ENCODE measurements around the gene WIPF2.
"Not testable (repeated sequence)": the region's sequence is repeated elsewhere in the genome, so short reads cannot be mapped to it uniquely, and the experiment has no call there.

The WIPF2 gene

DNA sequence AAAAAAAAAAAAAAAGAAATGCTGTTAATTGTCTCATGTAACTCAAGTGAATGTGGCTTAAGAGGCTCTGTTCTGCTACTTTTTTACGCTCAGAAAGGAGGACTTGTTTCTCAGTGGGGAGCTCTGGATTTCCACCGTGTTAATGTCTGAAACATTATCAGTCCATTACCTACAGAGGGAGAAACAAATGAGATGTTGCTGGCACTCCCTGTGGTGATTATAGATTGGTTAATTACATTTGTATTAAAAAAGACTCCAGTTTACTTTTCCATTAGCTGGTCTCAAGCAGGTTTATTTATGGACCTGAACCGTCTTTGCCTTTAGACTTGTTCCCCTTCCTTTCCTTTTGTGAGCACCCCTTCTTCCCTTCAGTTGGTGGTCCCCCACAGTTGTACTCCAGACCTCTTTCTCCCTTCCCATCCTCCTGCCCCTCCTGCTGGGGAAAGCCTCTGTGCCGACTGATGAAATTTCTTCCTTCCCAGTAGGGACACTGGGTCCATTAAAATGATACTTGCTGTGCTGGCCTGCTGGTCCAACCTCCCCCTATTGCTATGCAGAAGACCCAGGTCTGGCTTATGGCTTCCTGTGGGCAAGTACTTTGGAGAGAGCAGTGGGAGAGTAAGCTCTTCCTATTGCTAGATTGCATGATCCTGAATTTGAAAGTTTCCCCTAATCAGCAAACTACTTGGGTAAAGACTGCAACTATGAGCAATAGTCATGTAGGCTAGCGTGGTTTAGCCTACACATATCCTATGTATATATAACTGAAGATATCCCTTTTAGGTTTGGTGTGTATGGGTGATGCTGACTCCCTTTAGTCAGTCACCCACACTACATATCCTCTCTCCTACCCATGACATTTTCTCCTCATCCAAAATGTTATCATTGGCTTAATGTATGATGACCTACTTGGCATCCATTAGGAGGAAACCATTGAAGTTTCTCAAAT lies 76.7 kb downstream of the WIPF2 start:
- DNase-seq (ENCODE audit: low read depth in 1 of 2, low spot score in 1 of 2) = no peak

DNA sequence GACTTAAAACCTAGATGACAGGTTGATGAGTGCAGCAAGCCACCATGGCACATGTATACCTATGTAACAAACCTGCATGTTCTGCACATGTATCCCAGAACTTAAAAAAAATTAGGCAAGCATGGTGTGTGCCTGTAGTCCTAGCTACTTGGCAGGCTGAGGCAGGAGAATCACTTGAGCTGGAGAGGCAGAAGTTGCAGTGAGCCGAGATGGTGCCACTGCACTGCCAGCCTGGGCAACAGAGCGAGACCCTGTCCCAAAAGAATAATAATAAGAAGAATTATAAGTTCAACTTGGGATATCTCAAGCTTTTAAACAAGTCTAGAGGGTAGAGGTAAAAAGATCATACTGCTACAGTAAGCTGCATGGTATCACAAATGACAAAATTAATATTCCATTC lies 78.4 kb downstream of the WIPF2 start:
- no peak for DNase-seq (ENCODE audit: low read depth in 1 of 2, low spot score in 1 of 2)

DNA sequence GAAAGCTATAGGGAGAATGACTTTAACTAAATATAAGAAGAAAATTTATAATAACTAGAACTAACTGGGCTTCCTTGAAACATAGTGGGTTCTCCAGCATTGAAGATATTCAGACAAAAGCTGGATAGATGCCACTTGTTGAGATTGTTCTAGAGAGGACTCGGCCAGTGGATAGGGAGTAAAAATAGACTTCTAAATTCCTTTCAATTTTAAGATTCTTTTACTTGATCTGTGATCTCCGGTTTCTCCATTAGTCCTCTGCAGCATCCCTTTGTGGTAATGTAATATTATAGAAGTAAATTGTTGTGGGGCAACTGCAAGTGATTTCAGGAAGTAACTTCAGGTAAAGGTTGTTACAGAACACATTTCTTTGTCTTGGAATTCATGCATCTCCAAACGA lies 79.6 kb downstream of the WIPF2 start:
- DNase-seq (ENCODE audit: low read depth in 1 of 2, low spot score in 1 of 2) = no peak

DNA sequence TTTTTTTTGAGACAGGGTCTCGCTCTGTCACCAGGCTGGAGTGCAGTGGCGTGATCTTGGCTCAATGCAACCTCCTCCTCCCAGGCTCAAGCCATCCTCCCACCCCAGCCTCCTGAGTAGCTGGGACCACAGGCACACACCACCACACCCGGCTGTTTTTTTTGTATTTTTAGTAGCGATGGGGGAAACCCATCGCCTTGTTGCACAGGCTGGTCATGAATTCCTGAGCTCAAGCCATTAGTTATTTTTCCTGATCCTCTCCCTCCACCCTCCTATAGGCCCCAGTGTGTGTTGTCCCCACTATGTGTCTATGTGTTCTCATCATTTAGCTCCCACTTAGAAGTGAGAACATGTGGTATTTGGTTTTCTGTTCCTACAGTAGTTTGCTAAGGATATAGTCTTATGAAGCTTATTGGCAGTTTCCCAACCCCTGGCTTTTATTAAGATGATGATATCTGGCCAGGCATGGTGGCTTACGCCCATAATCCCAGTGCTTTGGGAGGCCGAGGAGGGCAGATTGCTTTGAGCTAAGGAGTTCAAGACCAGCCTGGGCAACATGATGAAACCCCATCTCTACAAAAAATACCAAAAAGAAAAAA lies 80.2 kb downstream of the WIPF2 start:
- not testable (repeated sequence) for DNase-seq (ENCODE audit: low read depth in 1 of 2, low spot score in 1 of 2)

DNA sequence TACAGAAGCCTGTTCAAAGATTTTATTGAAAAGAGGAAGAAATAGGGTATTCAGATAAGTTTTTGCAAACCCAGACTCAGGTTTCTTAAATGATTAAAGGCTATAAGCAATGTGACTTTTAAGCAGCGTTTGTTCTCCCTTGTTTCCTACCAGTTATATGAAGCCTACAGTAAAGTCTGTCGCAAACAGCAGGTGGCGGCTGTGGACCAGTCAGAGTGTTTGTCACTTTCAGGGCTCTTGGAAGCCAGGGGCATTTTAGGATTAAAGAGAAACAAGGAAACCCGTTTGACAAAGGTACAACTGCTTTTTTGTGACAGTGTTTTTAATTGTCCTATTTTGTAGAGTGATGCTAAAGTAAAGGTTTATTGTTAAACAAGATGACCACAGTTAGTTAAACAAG lies 82.2 kb downstream of the WIPF2 start:
- no peak for DNase-seq (ENCODE audit: low read depth in 1 of 2, low spot score in 1 of 2)

DNA sequence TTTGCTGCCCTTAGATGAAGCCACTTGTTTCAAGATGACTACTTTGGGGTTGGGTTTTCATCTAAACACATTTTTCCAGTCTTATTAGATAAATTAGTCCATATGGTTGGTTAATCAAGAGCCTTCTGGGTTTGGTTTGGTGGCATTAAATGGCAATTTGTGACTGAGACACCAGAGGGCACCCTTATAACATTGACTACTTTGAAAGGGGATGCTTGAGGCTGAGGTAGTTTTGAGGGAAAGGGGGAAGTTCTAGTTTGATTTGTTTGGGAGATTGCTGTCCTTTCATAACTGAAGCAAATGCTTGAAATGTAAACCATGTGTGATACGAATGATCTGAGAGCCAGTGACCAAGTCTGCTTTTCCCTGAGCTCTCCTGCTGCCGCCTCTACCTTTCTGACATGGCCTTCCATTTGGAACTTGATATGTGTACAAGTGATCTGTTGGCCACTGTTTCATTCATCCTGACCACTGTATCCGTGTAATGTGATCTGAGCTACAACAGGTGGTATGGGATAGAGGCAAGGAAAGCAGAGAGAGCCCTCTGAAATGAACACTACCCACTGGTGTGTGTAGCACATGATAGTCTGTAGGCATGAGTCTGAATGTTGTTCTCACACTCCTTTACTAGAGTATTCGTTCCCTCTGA lies 84.0 kb downstream of the WIPF2 start:
- no peak for DNase-seq (ENCODE audit: low read depth in 1 of 2, low spot score in 1 of 2)

DNA sequence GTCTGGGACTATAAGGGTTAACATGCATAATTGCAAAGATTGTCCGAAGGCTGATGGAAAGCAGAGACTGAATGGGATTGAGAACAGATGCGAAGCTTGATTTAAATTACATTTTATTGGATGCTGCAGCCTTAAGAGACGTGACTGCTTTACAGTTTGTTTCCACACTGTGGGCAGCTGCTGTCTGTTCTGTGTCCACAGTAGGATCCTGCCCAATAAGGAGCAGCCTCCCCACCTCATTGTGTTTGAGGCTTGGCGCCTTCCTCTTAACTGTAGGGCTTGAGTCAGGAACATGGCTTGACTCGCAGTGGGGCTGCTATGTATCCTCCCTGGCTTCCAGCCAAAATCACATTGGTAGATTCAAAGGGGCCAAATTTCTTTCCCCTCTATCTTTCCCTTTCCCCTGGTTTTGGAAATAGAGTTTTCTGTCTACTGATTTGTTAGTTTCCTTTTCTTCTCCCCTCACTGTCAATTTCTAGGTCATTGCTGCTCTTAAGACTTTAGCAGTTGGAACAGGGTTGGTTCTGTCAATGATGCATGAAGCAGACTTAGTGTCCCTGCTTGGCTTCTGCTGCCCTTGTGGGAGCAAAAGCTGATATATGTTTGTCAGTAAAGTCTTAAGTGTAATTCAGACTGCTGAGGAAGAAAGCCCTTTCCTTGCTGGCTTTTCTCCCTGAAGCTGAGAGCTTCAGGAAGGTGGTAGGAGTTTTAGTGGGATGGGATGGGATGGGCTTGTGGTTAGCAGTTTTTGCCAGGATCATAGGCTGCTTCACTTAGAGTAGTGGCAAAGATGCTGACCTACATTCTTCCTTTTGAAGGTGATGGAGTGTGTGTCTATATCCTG lies 84.8 kb downstream of the WIPF2 start:
- no peak for DNase-seq (ENCODE audit: low read depth in 1 of 2, low spot score in 1 of 2)

DNA sequence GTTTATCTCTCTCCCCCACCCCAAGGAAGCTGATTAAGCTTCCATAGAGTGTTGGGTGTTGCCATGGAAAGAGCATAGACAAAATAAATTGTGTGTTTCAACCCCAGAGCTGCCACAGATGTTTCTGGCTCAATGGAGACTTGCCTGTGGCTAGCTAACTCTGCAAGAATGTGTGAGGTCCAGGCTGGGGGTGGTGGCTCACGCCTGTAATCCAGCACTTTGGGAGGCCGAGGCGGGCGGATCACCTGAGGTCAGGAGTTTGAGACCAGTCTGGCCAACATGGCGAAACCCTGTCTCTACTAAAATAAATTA lies 85.4 kb downstream of the WIPF2 start:
- not testable (repeated sequence) for DNase-seq (ENCODE audit: low read depth in 1 of 2, low spot score in 1 of 2)

DNA sequence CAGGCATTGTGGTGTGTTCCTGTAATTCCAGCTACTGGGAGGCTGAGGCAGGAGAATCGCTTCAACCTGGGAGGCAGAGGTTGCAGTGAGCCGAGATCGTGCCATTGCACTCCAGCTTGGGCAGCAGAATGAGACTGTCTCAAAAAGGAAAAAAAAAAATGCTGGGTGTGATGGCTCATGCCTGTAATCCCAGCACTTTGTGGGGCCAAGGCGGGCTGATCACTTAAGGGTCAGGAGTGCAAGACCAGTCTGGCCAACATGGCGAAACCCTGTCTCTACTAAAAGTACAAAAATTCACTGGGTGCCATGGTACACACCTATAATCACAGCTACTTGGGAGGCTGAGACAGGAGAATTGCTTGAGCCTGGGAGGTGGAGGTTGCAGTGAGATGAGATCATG lies 85.8 kb downstream of the WIPF2 start:
- not testable (repeated sequence) for DNase-seq (ENCODE audit: low read depth in 1 of 2, low spot score in 1 of 2)

DNA sequence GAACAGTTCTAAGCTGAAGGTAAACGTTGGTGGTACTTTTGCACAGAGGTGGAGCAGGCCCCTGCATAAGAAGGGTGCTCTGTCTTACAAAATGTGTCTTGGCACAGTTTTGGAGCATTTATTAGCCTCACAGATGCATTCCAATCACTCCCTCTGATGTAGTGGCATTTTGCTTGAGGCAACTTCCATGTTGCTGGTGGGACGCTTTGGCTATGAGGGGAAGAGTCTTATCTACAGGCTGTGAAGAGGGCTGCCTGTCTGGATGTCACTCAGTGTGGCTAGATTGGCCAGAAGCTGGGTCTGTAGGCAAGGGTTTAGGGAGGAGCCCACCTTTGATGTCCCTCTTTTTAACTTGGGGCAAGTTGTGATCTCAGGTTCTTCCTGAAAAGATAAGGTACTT lies 87.3 kb downstream of the WIPF2 start:
- DNase-seq (ENCODE audit: low read depth in 1 of 2, low spot score in 1 of 2) = no peak

DNA sequence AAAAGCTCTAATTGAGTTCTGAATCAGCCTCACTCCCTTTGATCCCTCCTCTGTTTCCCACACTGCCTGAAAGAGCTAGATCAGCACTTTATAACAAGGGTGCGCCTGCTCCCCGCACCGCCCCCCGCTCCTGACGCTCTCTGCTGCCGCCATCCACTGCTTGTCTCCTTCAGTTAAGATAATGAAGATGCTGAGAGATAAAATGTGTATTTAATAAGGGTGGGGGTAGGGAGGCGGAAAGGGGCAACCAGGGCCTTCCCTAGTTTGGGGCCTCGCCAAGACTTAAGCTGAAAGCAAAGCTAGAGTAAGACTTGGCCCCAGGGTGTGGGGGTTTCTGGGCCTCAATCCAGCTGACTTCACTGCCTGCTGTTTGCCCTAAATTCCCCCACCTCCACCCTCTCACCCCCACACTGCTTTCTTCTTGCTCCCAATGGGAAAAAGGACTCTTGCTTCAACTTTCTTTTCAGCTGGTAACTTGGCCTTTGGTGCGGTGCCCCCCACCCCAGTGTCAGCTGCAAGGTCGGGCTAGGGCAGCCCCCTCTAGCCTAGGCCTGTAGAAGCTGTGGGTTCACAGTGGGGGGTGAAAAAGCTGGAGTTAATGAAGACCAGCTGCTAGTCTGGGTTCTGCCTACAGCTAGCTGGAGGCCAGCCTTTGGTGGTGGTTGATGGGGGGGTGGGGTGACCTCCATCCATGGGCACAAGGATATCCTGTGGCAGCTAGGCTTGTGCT lies 88.1 kb downstream of the WIPF2 start:
- no peak for DNase-seq (ENCODE audit: low read depth in 1 of 2, low spot score in 1 of 2)

DNA sequence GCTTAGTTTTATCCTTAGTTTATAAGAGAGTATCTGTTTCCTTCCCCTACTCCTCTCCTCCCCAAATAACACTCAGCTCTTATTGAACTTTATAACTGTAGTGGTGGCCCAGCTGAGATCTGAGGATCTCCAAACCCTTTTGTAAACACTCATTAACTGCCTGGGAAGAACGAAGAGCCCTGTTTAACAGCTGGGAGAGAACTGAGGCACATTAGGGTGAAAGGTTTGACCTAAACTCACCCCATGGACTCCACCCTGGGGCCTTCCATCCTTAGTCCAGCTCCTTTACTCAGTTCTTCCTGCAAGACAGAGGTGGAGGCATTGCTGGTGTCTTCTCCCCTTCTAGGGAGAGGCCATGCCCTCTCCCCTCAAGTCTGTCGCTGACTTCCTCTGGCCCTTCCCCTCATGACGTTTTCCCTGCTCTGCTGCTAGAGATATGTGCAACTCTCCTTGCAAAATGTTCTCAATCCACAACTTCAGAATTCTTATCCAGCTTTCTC lies 88.7 kb downstream of the WIPF2 start:
- DNase-seq (ENCODE audit: low read depth in 1 of 2, low spot score in 1 of 2) = no peak

DNA sequence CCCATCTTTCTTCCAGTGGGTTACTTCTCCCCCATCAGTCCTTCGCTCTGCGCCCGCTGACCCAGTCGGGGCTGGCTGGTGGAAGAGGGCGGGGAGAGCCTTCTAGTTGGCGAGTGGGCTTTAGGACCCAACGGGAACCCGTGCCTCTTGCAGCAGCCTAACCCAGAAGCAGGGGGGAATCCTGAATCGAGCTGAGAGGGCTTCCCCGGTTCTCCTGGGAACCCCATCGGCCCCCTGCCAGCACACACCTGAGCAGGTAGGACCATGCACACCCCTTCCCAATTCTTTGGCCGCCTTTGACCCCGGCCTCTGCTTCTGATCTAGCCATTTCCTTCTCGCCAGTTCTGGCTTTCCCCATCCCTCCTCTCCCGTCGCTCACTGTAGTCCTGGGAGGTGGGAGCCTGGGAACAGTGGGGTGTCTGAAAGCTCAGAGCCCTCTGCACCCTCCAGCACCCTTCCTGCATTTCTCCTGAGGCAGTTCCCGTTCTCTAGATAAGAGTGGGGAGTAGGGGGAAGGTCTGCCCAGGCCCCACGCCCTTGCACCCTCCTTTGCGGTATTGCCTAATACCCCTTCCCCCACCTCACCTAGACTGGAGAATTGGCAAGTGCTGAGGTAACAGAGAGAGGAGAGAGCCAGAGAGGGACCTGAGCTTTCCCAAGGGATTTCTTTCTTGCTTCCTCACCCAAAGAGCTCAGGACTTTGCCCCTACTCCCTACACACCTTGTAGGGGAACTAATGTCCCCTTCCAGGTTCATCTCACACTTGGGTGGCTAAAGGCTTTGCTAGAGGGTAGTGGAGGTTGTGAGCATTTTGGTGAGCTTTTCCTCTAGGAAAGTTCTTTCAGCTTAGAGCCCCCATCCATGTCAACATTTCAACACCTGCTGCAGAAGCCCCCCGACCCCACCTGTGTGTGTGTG lies 90.2 kb downstream of the WIPF2 start, which contains the start of gene RARA:
TSS of gene RARA (plus strand) at position 150 of the 918 bp plus-strand sequence. CDS start 22,039 bp downstream, outside the sequence.
- no peak for DNase-seq (ENCODE audit: low read depth in 1 of 2, low spot score in 1 of 2)

DNA sequence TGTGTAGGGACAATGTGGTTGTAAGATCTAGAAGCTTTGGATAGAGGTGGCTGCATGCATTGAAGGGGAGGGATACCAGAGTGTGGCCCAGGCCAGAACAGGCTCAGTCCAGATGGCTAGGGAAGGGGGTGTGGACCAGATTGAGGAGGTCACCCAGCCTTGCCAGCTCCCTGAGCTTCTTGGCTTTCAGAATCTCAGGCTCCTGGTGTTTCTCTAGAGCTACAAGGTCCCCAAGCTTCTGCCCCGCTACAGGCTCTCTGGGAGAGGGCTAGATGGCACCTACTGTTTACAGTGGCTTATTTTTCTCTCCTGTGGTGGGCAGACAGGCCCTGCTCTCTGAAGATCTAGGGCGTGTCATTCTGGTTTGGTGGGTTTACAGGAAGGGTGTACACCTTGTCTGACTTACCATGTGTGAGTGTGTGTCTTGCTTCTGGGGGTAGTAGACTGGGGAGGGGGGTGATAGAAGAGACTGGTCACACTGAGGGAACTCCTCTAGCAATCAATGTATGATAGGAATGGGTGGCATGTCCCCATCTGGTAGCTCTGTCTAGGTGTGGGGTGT lies 90.9 kb downstream of the WIPF2 start:
- DNase-seq (ENCODE audit: low read depth in 1 of 2, low spot score in 1 of 2) = no peak

DNA sequence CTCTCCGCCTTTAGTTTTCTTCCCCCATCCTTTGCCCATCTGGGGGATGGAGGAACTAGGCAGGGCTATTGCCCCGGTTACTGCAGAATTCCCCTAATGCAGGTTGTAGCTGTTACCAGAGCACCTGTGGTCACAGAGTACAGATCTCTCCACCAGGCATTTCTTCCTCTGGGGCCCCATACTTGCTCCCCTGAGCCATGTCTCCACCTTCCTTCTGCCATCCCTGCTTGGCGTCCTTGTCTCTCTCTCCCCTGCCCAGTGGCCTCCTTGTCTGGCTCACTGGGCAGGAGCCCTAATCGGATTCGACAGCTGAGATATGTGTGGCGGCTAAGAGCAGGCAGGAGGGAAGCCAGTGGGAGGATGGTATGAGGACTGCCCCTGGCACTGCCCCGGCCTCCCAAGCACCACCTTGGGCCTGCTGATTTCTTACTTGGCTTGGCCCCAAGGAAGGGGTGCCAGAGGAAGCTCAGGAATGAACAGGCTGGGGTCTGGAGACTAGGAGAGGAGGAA lies 91.8 kb downstream of the WIPF2 start:
- DNase-seq (ENCODE audit: low read depth in 1 of 2, low spot score in 1 of 2) = no peak

DNA sequence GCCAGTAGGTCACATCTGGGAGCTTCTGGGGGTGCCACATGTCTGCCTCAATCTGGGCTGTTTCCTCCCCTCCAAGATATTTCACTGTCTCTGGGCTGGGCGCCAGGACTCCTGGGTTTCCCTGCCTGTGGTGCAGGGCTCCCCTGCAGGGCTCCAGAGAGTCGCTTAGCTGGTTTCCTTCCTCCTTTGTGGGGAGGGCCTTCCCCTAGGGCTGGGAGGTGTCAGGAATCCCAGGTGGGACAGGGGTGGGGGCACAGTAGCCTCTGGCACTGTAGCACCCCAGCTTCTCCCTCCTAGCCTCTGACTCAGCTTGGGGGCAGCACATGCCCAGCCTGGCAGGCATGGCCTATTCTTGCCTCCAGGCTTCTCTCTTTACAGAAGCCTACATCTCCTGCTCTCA lies 92.5 kb downstream of the WIPF2 start:
- DNase-seq (ENCODE audit: low read depth in 1 of 2, low spot score in 1 of 2) = no peak

DNA sequence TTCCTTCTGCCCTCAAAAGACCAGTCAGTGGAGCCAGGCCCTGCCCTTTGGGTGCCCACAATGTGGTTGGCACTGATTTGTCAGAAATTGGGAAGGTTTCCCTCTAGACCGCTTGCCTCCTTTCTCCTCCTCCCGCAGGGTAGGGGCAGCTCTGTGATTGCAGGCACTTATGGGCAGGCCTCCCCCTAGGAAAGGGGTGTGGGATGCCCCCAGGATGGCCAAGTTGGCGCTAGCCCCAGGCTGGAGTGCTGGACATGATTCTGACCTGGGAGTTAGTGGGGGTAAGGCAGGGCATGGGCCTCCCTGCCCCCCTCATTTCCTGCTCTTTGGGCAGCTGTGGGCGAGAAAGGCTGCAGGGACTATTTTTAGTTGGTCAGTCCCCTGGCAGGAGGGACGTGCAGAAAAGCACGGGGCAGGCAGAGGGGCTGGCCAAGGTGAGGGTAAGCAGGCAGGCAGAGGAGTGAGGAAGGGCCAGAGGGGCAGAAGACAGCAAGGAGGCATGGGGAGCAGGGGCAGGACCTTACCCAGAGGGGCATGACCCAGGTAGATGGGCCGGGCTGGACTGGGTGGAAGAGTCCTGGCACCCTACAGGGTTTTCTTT lies 93.1 kb downstream of the WIPF2 start:
- no peak for DNase-seq (ENCODE audit: low read depth in 1 of 2, low spot score in 1 of 2)

DNA sequence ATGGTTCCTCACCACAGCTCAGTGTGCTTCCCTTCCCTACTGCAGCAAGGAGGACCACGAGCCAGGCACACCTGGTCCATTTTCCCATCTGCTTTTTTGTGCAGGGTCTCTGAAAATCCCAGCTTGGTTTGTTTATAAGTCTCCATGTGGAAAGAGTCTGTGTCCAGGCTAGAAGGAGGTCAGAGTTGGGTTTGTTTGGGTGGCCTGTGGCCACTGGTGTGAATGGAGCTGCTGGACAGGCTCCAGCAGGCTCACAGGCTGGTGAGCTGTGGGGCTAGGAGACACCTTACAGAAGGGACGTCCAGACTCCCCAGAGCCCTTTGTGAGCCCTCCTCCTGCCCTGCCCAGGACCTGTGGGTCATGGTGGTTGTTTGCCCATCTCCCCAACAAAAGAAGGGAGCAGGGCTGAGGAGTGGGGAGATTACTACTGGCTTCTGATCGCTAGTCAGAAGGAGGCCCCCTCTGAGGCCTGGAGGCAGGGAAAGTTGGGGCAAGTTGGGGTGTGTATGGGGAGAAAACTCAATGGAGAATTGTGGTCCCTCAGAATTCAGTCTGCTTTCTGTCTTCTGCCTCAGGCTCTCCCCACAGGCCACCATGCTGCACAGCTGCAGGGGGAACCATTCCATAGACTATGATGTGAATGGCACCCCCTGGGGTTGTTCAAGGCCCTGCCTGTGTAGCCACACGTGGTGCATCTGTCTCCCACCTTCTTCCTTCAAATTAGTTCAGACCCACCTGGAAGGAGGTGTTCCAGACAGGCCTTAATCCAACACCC lies 94.0 kb downstream of the WIPF2 start:
- no peak for DNase-seq (ENCODE audit: low read depth in 1 of 2, low spot score in 1 of 2)

Measured in activated CD4-positive, alpha-beta T cell treated with anti-CD3 and anti-CD28 coated beads, Interleukin-2, amount 50 U/mL, for 24 hours (primary cell).